GM18951 (cell line): Measurements from ENCODE around the gene NDFIP2.

Source experiments
- POLR2A ChIP-seq: IDR thresholded peaks from 4 replicates; pipeline ENCODE4 v1.6.1; 2011; ENCODE audit warnings: mild to moderate bottlenecking; ENCODE audit not compliant: insufficient read length, insufficient read depth; ENCODE audit errors: extremely low read depth
- in situ Hi-C: fragments of 300-500 bp; cut with MboI; formaldehyde crosslinking; loops from one replicate; pipeline ENCODE4 v1.12.0; 2022; ENCODE audit warnings: low sequenced_read_pairs, mixed read lengths, inconsistent platforms; ENCODE audit not compliant: unreplicated experiment

The NDFIP2 gene

DNA sequence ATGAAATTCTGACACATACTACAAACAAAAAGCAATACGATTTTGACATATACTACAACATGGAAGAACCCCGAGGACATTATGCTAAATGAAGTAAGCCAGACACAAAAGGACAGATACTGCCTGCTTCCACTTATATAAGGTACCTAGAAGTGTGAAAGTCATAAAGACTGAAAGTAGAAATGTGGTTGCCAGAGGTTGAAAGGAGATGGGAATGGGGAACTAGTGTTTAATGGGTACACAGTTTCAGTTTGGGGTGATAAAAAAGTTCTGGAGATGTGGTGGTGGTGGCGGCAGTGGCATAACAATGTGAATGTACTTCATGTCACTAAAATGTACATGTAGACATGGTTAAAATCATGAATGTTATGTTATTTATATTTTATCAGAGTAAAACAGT lies 12.1 kb upstream of the NDFIP2 start:
- TF ChIP-seq POLR2A: no peak
- in situ Hi-C loops: no loop called here

DNA sequence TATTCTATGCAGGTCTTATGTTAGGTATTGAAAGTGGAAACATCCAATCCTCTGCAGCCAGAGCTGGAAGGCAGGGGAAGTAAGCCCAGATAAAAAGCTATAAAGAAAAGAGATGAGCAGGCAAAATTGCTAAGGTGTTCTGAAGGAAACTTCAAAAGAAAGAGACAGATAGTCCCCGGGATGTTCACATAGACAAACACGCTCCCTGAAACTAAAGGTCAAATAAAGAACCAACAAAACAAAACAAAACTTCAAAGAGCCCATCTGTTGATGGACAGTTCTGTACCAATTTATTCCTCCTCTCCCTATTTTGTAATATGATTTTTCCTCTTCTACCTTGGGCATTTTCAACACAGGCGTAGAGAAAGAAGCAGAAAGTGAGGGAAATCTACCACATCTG lies 11.3 kb upstream of the NDFIP2 start:
- TF ChIP-seq POLR2A: no peak
- in situ Hi-C loops: no loop called here

- in situ Hi-C loops: no loop called here
Measured at GRCh38 chr13:79470666-79471065, 10.3 kb upstream of the NDFIP2 start.

GRCh38 chr13:79475569-79475968 lies 5.4 kb upstream of the NDFIP2 start:
- TF ChIP-seq POLR2A: no peak
- in situ Hi-C loops: no loop called here

More at GRCh38 chr13:79470666-79471065, 10.3 kb upstream of the NDFIP2 start:
- TF ChIP-seq POLR2A: no peak

GRCh38 chr13:79477968-79478367 lies 3.0 kb upstream of the NDFIP2 start:
- in situ Hi-C loops: no loop called here

DNA sequence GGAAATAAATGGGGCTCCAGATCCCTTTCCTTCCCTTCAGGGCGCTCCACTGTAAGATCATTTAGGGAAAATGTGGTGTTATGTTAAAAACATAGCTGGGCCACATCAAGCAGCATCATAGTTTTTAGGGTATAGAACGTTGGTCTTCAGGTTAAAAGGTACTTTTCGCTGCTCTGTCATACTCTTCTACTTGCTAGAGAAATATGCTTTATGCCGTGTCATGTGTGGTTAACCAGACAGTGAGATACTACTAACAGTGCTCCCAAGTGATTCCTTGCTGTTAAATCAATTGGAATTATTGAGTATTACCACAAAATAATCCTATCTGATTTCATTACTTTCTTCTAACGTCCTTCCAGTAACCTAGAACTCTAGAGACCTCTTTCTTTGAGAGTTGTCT lies 1.1 kb upstream of the NDFIP2 start:
- no peak for TF ChIP-seq POLR2A
- in situ Hi-C loops: no loop called here

More at GRCh38 chr13:79477968-79478367, 3.0 kb upstream of the NDFIP2 start:
- TF ChIP-seq POLR2A: no peak

DNA sequence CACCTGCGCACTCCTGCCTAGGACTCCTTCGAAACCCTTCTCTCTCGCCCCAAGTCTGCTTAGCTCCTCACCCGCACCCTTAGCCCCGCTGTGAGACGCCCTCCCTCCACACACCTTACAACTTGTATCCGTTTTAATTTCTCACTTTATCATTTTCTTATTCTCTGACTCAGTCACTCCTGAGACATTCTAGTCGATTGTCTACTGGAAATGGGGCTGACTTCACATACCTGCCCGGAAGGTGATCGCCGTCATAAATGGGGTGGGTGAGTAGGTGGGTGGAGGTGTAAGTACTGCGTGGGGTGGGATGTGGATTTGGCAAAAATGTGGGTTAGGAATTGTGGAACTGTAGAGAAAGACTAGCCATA lies 714 bp downstream of the NDFIP2 start:
- no peak for TF ChIP-seq POLR2A
- in situ Hi-C loops: no loop called here

- TF ChIP-seq POLR2A: no peak
- in situ Hi-C loops: no loop called here
Measured at GRCh38 chr13:79482281-79482970, 1.5 kb downstream of the NDFIP2 start.

DNA sequence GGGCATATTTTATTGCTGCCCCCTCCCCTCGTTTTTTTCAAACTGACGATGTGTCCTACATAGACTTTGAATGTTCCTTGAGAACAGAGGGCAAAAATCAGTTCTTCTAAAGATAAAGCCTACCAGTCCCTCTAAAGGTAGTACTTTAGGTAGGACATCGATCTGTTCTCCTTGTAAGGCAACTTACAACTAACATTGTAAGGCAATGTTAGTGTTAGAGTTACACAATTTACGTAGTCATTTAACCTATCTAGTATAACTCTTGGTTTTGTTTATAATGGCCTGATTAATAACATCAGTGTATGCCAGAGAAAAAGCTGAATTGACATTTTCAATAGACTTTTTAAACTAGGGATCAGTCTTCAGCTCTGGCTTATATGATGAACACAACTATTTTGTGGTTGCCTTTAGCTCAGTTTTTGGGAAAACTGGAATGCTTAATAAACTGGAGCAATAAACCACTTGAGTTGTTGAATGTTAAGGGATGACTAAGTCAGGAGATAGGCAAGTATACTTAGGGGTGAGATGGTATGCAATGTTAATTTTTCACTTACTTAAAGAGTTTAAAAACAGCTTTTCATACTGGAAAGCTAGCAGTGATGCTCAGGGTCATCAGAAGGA lies 2.2 kb downstream of the NDFIP2 start:
- TF ChIP-seq POLR2A: no peak
- in situ Hi-C loops: no loop called here

DNA sequence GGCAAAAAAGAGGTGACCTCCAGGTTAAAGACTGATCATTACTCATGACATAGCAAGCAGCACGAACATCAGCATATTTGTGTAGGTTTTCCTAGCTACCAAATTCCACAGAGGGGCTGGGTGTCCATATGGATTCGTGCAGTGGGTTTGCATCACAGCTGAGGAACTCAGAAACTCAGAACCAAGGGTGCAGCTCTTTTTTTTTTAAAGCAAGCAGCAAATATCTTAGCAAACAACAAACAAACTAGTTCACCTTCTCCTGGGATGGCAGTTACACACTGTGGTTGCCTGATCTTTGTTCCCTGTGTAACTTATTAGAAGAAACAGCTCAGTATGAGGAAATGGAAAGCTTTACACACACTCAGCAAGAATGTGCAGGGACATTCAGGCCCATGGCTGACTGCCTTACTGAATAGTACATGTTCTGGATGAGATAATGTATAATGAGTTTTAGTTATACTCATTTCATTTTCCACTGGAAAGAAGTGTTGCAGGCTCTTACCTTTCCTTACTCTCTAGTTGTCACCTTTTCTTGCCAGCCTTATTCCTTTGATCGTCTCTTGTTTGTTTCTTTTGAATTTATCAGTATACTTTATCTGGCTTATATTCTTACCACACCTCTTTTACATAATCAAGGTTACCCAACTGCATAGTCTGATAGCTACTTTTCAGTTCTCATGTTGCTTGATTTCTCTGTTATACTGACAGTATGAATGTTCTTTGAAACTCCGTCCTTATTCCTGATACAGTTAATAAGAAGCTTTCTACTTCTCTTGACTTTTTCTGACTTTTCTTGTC lies 4.3 kb downstream of the NDFIP2 start:
- in situ Hi-C loops: no loop called here
- TF ChIP-seq POLR2A: no peak

DNA sequence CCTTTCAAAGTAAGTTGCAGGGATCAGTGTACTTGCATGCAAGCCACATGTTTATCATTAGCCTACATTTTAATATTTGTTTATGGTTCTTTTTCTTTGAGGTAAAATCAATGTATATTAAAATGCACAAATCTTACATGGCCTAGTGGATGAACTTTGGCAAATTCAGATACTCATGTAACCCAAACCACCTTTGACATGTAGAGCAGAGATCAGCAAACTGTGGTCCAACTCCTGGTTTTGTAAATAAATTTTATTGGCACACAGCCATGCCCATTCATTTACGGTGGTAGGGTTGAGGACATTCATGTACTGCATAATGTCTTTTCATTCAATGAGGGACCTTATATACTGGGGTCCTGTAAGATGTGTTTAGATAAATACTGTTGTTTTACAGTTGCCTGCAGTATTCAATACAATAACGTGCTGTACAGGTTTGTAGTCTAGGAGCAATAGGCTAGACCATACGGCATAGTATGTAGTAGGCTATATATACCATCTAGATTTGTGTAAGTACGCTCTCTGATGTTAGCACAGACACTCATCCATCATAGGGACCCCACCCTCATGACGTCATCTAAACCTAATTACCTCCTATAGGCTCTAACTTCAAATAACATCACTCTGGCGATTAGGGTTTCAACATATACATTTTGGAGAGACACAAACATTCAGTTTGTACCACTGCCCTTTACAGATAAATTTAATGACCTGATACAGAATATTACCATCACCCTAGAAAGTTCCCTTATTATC lies 5.7 kb downstream of the NDFIP2 start:
- TF ChIP-seq POLR2A: no peak
- in situ Hi-C loops: no loop called here

- in situ Hi-C loops: no loop called here
- no peak for TF ChIP-seq POLR2A
Measured at GRCh38 chr13:79490326-79490725, 9.4 kb downstream of the NDFIP2 start.

- in situ Hi-C loops: no loop called here
- no peak for TF ChIP-seq POLR2A
Measured at GRCh38 chr13:79490824-79491223, 9.9 kb downstream of the NDFIP2 start.
